GM23338 (cell line): ENCODE measurements around the gene CTDP1. TPM values are rescaled to one million over a fixed set of nuclear protein-coding genes. Genes with fewer than 3 reads are reported as not detected.
A peak's percentile ranks its signal among the peaks of the same experiment; 100 is the strongest.

Source experiments
- ATAC-seq: fragments of 200-7000 bp; cut with Tn5 transposase; 3 replicates; pipeline ENCODE4 v1.9.1; 2020
- DNase-seq: peaks from one replicate; pipeline ENCODE4 v3.0.0-alpha.2; 2015; ENCODE audit warnings: low spot score
- H2AFZ ChIP-seq: fragments of 200-600 bp; sonication (generic); 2 replicates; pipeline ENCODE4 v1.8.0; 2016; ENCODE audit warnings: antibody characterized with exemption, mild to moderate bottlenecking, moderate library complexity
- H3F3A ChIP-seq: fragments of 200-600 bp; sonication (generic); replicated peaks from 2 replicates; pipeline ENCODE4 v1.8.0; 2017; ENCODE audit warnings: antibody characterized with exemption, mixed run types, low read depth
- H3K27ac ChIP-seq: fragments of 200-600 bp; sonication (generic); 2 replicates; pipeline ENCODE4 v1.6.1; 2016; ENCODE audit warnings: low read depth
- H3K27me3 ChIP-seq: fragments of 200-600 bp; sonication (generic); 2 replicates; pipeline ENCODE4 v1.8.0; 2016; ENCODE audit warnings: mild to moderate bottlenecking, mixed run types, moderate library complexity; ENCODE audit not compliant: insufficient read depth
- H3K36me3 ChIP-seq: fragments of 200-600 bp; sonication (generic); 2 replicates; pipeline ENCODE4 v1.8.0; 2016; ENCODE audit warnings: mild to moderate bottlenecking; ENCODE audit not compliant: insufficient read depth
- H3K4me1 ChIP-seq: fragments of 200-600 bp; sonication (generic); 2 replicates; pipeline ENCODE4 v1.8.0; 2016; ENCODE audit warnings: mild to moderate bottlenecking, moderate library complexity; ENCODE audit not compliant: insufficient read depth
- H3K4me2 ChIP-seq: fragments of 200-600 bp; sonication (generic); 2 replicates; pipeline ENCODE4 v1.7.1; 2017; ENCODE audit warnings: mixed run types
- H3K4me3 ChIP-seq: fragments of 200-600 bp; sonication (generic); 2 replicates; pipeline ENCODE4 v1.6.1; 2016; ENCODE audit warnings: mixed run types
- H3K79me2 ChIP-seq: fragments of 200-600 bp; sonication (generic); replicated peaks from 2 replicates; pipeline ENCODE4 v1.8.0; 2017; ENCODE audit warnings: mild to moderate bottlenecking; ENCODE audit not compliant: insufficient read depth
- H3K9me2 ChIP-seq: fragments of 200-600 bp; sonication (generic); 2 replicates; pipeline ENCODE4 v1.8.0; 2017; ENCODE audit not compliant: insufficient read depth
- H4K20me1 ChIP-seq: fragments of 200-600 bp; sonication (generic); replicated peaks from 2 replicates; pipeline ENCODE4 v1.8.0; 2017; ENCODE audit warnings: mild to moderate bottlenecking; ENCODE audit not compliant: insufficient read depth
- H3K27ac Mint-ChIP-seq: 2 replicates; pipeline ENCODE4 v1.8.0; 2020; ENCODE audit warnings: inconsistent platforms, mild to moderate bottlenecking, moderate library complexity, mixed read lengths
- H3K27me3 Mint-ChIP-seq: 3 replicates; pipeline ENCODE4 v1.8.0; 2022; ENCODE audit warnings: low read depth, mild to moderate bottlenecking, moderate library complexity, mixed read lengths, inconsistent platforms; ENCODE audit not compliant: insufficient read depth, poor library complexity
- H3K36me3 Mint-ChIP-seq: 3 replicates; pipeline ENCODE4 v1.8.0; 2021; ENCODE audit warnings: low read depth, mild to moderate bottlenecking, inconsistent platforms, moderate library complexity, mixed read lengths
- H3K4me1 Mint-ChIP-seq: 3 replicates; pipeline ENCODE4 v1.8.0; 2020; ENCODE audit warnings: mild to moderate bottlenecking, inconsistent platforms, mixed read lengths
- H3K4me3 Mint-ChIP-seq: 3 replicates; pipeline ENCODE4 v1.8.0; 2021; ENCODE audit warnings: moderate library complexity, mild to moderate bottlenecking, inconsistent platforms, mixed read lengths
- H3K9me3 Mint-ChIP-seq: 3 replicates; pipeline ENCODE4 v1.8.0; 2020; ENCODE audit warnings: moderate library complexity, mild to moderate bottlenecking, inconsistent platforms, mixed read lengths
- CREB1 ChIP-seq: fragments of 250-450 bp; sonication (Bioruptor Pico); IDR thresholded peaks from 2 replicates; pipeline ENCODE4 v1.5.0; 2020; ENCODE audit warnings: low read depth, mild to moderate bottlenecking, moderate library complexity
- CTCF ChIP-seq, 2 experiments: fragments of 200-600 bp in 1 of 2; sonication (generic) in 1 of 2; conservative IDR thresholded peaks; 2 replicates each; pipeline versions ENCODE4 v1.5.1 to v1.6.1; 2016 to 2017; ENCODE audit warnings: antibody characterized with exemption in 2 of 2, low read depth in 2 of 2, mild to moderate bottlenecking in 2 of 2, moderate library complexity in 1 of 2
- ETS1 ChIP-seq: IDR thresholded peaks from 2 replicates; pipeline ENCODE4 v1.6.1; 2016; ENCODE audit warnings: antibody characterized with exemption
- EZH2 ChIP-seq: fragments of 200-600 bp; sonication (generic); IDR thresholded peaks from one replicate; pipeline ENCODE4 v1.8.0; 2017; ENCODE audit warnings: antibody characterized with exemption, mild to moderate bottlenecking, low read depth; ENCODE audit not compliant: unreplicated experiment
- EZH2phosphoT487 ChIP-seq: fragments of 200-600 bp; sonication (generic); IDR thresholded peaks from one replicate; pipeline ENCODE4 v1.8.1; 2018; ENCODE audit warnings: antibody characterized with exemption; ENCODE audit not compliant: unreplicated experiment
- JUNB ChIP-seq: IDR thresholded peaks from one replicate; pipeline ENCODE4 v1.6.1; 2016; ENCODE audit warnings: antibody characterized with exemption; ENCODE audit not compliant: unreplicated experiment
- NANOG ChIP-seq: IDR thresholded peaks from 2 replicates; pipeline ENCODE4 v1.6.1; 2016; ENCODE audit warnings: antibody characterized with exemption, borderline replicate concordance
- POLR2AphosphoS5 ChIP-seq: IDR thresholded peaks from 2 replicates; pipeline ENCODE4 v1.6.1; 2016; ENCODE audit warnings: antibody characterized with exemption, low read depth
- REST ChIP-seq: IDR thresholded peaks from one replicate; pipeline ENCODE4 v1.6.1; 2018; ENCODE audit warnings: antibody characterized with exemption; ENCODE audit not compliant: unreplicated experiment
- STAT1 ChIP-seq: IDR thresholded peaks from one replicate; pipeline ENCODE4 v1.6.1; 2016; ENCODE audit warnings: antibody characterized with exemption; ENCODE audit not compliant: unreplicated experiment
- ZNF114 ChIP-seq: fragments of 250-450 bp; sonication (Bioruptor Pico); IDR thresholded peaks from 2 replicates; pipeline ENCODE4 v1.5.0; 2020; ENCODE audit warnings: mild to moderate bottlenecking, moderate library complexity
- ZNF331 ChIP-seq: fragments of 250-450 bp; sonication (Bioruptor Pico); IDR thresholded peaks from 2 replicates; pipeline ENCODE4 v1.5.0; 2020; ENCODE audit warnings: low read depth, mild to moderate bottlenecking, moderate library complexity
- ZNF462 ChIP-seq: fragments of 250-450 bp; sonication (Bioruptor Pico); IDR thresholded peaks from 2 replicates; pipeline ENCODE4 v1.5.0; 2020; ENCODE audit warnings: mild to moderate bottlenecking, moderate library complexity
- polyA plus RNA-seq: library from polyadenylated mRNA; unstranded; fragments of >200 nt; fragmentation: Nextera tagmentation; extraction: Ambion mirVana; gene quantifications from 2 replicates; pipeline ENCODE4 v1.2.1, GENCODE V29; 2016
- total RNA-seq: library from RNA; depleted of rRNA; stranded (reverse); fragments of >200 nt; shearing (Covaris generic); gene quantifications from 2 replicates; pipeline ENCODE4 v1.2.3, GENCODE V29; 2014

Gene CTDP1
- total and polyA plus RNA-seq, 2 experiments from 2014 or later: 9.4 to 51.6 TPM

GRCh38 chr18:79680891-79681339 is 1.3 kb downstream of the CTDP1 start:
- Histone ChIP-seq H3K27me3 (no peaks in the 10 kb centered on the region), H3K4me1 (peaks cover 8% of the 10 kb centered on the region), H3K36me3 (no peaks in the 10 kb centered on the region), H3K27ac (no peak overlapping the region), H2AFZ (no peak overlapping the region), H3K9me2 (no peaks in the 10 kb centered on the region), H3K79me2 (peaks cover 65% of the 10 kb centered on the region), H4K20me1 (peaks cover 30% of the 10 kb centered on the region), H3K4me3 (peak overlapping the region; percentile 93), H3F3A (no peaks in the 10 kb centered on the region; the same call in 1 of the 2 replicates), H3K4me2 (peak overlapping the region; percentile 98)
- H3K4me3 Mint-ChIP-seq: peak overlapping the region; percentile 84
- H3K9me3 Mint-ChIP-seq: no peaks in the 10 kb centered on the region
- H3K36me3 Mint-ChIP-seq: peaks cover 11% of the 10 kb centered on the region
- H3K4me1 Mint-ChIP-seq: peaks cover 29% of the 10 kb centered on the region
- H3K27ac Mint-ChIP-seq: no peak overlapping the region; the same call in 1 of the 2 replicates
- DNase-seq (no peak), ATAC-seq (no peak)
- peaks cover 10% of the 10 kb centered on the region for H3K27me3 Mint-ChIP-seq
- TF ChIP-seq ZNF114 (CRISPR knock-in tag) (no peak), JUNB (no peak), EZH2 (no peak), REST (no peak), CTCF (conservative IDR thresholded peaks at IDR 0.05; ENCODE audit: low read depth in 2 of 2) (no peak), STAT1 (no peak), ETS1 (no peak), CREB1 (CRISPR knock-in tag) (no peak), ZNF462 (no peak), POLR2AphosphoS5 (no peak), EZH2phosphoT487 (no peak), ZNF331 (CRISPR knock-in tag) (no peak), NANOG (no peak)
